AG04449 (cell line): ENCODE results near the gene SRSF3.

Source experiments
- CTCF ChIA-PET: fragments of 350-600 bp; formaldehyde crosslinking; extraction: SDS; loops from one replicate; lab custom pipeline; 2021; ENCODE audit warnings: antibody characterized with exemption; lab: Yijun Ruan, JAX
- POLR2A ChIA-PET: fragments of 400-600, 350-600 bp; formaldehyde crosslinking; extraction: SDS; loops from one replicate; lab custom pipeline; 2020; ENCODE audit warnings: antibody characterized with exemption, inconsistent platforms; lab: Yijun Ruan, JAX
- DNase-seq: peaks from one replicate; pipeline ENCODE4 v3.0.0-alpha.2; 2010; ENCODE audit warnings: low read depth, low spot score
- H3K4me3 ChIP-seq: 2 replicates; pipeline ENCODE4 v1.5.1; 2011; ENCODE audit warnings: low read depth, mild to moderate bottlenecking, control low read depth, low read length
- TF ChIP-seq, protein P1 (sequence below): IDR thresholded peaks from one replicate; pipeline ENCODE4 v1.5.1; 2011; ENCODE audit warnings: mild to moderate bottlenecking, moderate library complexity, low read length, control low read depth, inconsistent platforms; ENCODE audit not compliant: insufficient read depth; ENCODE audit errors: missing control alignments

SRSF3 gene

DNA sequence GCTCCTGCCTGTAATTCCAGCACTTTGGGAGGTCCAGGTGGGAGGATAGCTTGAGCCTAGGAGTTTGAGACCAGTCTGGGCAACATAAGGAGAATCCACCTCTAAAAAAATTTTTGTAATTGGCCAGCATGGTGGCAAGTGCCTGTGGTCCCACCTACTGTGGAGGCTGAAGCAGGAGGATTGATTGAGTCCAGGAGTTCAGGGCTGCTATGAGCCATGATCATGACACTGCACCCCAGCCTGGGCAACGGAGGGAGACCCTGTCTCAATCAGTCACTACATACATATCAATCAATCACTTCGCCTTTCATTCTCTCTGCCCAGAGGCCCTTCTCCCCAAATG is 45.8 kb upstream of the SRSF3 start:
- ChIA-PET CTCF (interaction anchor here (0.7 to 1.0 kb wide), 2 partner anchors 17 to 176 kb away, joined by 3 to 4 read pairs; no protein-coding TSS in a partner anchor), POLR2A (interaction anchor here (0.6 kb wide), 1 partner anchor 48 kb away, joined by 4 read pairs; no protein-coding TSS in a partner anchor)
- no peak overlapping the region for H3K4me3 ChIP-seq
- DNase-seq = no peak
- TF ChIP-seq, protein P1, sequence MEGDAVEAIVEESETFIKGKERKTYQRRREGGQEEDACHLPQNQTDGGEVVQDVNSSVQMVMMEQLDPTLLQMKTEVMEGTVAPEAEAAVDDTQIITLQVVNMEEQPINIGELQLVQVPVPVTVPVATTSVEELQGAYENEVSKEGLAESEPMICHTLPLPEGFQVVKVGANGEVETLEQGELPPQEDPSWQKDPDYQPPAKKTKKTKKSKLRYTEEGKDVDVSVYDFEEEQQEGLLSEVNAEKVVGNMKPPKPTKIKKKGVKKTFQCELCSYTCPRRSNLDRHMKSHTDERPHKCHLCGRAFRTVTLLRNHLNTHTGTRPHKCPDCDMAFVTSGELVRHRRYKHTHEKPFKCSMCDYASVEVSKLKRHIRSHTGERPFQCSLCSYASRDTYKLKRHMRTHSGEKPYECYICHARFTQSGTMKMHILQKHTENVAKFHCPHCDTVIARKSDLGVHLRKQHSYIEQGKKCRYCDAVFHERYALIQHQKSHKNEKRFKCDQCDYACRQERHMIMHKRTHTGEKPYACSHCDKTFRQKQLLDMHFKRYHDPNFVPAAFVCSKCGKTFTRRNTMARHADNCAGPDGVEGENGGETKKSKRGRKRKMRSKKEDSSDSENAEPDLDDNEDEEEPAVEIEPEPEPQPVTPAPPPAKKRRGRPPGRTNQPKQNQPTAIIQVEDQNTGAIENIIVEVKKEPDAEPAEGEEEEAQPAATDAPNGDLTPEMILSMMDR = no peak

DNA sequence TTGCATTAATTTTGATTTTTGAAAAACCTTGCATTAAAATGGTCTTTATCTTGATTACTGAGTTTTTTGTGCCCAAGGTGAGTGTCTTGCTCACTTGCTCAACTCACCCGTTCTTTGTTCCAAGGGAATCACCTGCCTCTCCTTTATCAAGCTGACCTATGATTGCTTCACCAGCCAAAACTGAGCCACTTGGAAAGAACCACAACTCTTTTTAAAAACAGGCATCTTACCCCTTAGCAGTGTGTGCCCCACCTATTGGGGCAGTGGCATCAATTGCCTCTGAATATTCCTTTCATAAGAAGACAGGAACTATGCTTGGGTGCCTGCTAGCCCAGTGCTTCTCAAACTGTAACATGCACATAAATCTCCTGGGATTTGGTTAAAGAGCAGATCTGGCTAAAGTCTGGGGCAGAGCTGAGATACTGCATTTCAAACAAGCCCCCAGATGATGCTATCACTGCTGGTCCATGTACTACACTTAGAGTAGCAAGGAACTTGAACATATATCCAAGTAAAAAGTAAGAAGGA is 43.6 kb upstream of the SRSF3 start:
- TF ChIP-seq, protein P1 = no peak
- DNase-seq = no peak
- no peak overlapping the region for H3K4me3 ChIP-seq
- POLR2A ChIA-PET = no interaction called here
- CTCF ChIA-PET = no interaction called here

DNA sequence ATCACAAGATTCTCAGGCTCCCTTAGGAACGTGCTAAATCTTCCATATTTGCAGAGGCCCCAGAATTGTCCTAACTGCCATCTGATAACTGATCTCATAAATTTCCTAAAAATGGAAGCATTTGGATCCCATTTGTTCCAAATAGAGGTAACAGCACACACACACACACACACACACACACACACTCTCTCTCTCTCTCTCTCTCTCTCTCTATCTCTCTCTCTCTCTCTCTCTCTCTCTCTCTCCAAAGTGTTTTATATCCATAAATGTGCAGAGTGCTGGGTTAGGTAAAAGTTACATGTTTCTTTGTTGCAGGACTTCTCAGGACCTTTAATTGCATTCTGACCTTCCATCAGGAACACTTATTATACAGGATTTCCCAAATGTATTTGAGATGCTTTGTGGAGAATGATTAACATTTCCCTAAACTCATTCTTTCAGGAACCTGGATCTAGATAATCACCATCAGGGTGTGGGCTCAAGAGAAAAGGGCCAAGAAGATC is 38.4 kb upstream of the SRSF3 start:
- CTCF ChIA-PET = interaction anchor here (0.6 kb wide), 1 partner anchor 205 kb away, joined by 3 read pairs; no protein-coding TSS in a partner anchor
- H3K4me3 ChIP-seq = no peak overlapping the region
- POLR2A ChIA-PET = interaction anchor here (0.7 kb wide), 1 partner anchor 42 kb away, joined by 3 read pairs; no protein-coding TSS in a partner anchor
- TF ChIP-seq, protein P1 = no peak
- no peak for DNase-seq

DNA sequence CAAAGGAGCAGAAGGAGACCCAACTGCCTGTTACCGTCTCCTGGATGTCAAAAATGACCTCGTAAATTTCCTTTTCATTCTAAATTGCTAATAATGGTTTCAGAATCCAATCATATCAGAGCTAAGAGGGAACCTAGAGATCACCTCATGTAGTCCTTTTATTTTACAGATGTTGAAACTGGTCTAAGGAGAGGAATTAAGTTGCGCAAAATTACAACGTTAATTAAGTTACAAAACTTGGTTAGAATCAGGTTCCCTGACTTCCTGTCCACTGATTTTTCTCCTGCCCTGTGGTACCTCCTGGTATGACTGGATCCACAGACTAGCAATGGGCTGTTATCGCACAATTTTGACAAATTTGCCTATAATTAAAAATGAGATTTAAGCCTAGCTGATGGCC is 37.9 kb upstream of the SRSF3 start:
- ChIA-PET CTCF (interaction anchor here (0.6 kb wide), 1 partner anchor 204 kb away, joined by 3 read pairs; no protein-coding TSS in a partner anchor), POLR2A (interaction anchor here (0.7 kb wide), 1 partner anchor 44 kb away, joined by 3 read pairs; no protein-coding TSS in a partner anchor)
- H3K4me3 ChIP-seq = no peak overlapping the region
- no peak for DNase-seq
- TF ChIP-seq, protein P1 = no peak

DNA sequence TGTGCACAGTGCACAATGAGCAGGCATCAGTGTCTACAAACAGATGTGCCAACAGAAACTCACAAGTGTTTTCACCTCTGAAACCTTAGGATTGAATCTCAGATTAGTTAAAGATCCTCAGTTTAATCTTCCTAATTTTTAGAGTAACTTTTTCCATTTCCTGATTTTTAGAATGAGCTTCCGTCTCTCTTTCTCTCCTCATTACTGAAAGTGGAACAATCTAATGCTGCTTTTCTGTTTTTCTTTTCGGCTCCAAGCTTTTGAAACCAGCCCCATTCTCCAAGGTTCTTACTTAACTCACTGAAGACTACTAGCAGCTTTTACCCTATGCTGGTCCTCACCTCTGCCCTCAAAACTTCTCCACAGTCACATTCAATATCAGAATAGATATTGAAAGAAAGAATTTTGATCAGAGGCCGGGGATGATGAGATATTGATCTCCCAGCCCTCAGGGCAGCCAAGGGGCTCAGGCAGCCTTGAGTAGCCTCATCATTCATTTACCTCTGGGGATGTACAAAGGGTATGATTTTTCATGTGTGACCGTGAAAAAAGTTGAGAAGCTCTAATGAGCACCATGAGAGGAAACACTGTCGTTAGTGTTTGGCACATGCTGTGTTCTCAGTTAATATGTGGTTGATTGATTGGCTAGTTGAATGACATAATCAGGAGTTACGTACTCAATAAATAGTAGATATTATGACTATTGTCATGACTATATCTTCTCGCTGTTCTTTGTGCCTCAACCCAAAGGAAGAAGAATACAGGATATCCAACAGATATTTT is 35.0 kb upstream of the SRSF3 start:
- H3K4me3 ChIP-seq = no peak overlapping the region
- CTCF ChIA-PET = no interaction called here
- TF ChIP-seq, protein P1 = no peak
- no peak for DNase-seq
- POLR2A ChIA-PET = no interaction called here

DNA sequence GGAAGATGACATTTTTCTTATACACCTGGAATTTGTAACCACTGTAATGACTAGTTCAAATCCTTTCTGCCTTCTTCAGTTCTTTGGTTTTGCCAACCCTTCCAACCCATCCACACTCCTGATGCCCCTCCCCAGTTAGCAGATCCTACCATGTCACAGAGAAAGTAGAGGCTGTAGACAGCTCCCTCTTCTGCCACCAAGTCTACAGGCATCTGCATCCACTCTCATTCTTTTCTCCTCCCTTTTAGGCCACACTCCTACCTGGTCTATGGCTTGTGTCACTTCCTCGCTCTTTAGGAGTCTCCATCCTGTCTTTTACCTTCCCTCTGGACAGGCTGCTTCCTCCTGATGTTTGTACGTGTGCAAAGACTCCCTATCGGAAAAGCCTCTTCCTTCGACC is 33.3 kb upstream of the SRSF3 start:
- ChIA-PET CTCF (no interaction called here), POLR2A (no interaction called here)
- no peak overlapping the region for H3K4me3 ChIP-seq
- no peak for DNase-seq
- TF ChIP-seq, protein P1 = no peak
